ENCODE measurements around the gene VN1R5.
"Not testable (repeated sequence)": the region's sequence is repeated elsewhere in the genome, so short reads cannot be mapped to it uniquely, and the experiment has no call there.

VN1R5 gene

DNA sequence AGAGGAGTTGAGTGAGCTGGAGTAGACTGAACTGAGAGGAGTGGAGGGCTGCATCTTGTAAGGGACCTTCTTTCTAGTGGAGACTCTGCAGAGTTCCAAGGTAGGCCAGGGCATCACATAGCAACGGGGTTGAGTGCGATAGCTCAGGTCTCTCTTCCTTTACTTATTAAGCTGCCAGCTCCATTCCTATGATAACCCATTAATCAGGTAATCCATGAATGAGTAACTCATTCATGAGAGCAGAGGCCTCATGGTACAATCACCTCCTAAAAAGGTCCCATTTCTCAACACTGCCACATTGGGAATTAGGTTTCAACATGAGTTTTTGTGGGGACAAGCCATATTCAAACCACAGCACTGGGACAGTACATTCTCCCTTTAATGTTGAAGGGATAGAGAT lies 21.3 kb downstream of the VN1R5 start:
- TF ChIP-seq POLR2A (IDR thresholded peaks at IDR 0.05; ENCODE audit: low read depth, low read length): no peak
- no peak for TF ChIP-seq TAF1 (IDR thresholded peaks at IDR 0.05; ENCODE audit: borderline replicate concordance, low read depth, low read length)
- no peak for TF ChIP-seq POLR2AphosphoS5 (IDR thresholded peaks at IDR 0.05; ENCODE audit: low read depth, low read length)
- DNase-seq (ENCODE audit: insufficient read length) (no peak), FAIRE-seq (no peak)

DNA sequence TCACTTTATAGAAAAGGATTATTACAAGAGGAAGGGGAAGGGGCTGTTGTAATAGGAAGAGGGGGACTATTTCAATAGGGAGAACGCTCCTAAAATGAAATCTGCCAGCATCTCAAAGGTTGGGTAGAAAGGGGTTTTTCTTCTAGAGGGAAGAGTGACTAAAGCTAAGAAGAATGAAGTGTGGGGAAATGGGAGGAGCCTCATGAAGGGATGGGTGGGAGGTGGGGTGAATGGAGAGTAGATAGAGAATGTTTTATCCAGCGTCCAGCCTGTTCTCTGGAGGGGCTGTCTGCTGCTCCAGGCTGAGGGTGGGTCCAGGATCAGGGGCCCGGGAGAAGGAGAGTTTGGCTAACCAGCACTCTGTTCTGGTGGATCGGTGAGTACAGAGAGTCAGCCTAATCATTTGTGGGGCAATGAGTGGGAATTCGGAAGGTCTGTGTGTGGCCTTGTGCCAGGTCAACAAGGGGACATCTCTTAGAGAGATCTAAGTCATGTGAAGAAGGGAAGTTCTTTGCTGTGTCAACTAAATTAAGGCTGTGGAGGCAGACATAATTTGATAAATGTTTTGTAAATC lies 25.2 kb downstream of the VN1R5 start:
- TF ChIP-seq TAF1 (IDR thresholded peaks at IDR 0.05; ENCODE audit: borderline replicate concordance, low read depth, low read length): no peak
- TF ChIP-seq POLR2AphosphoS5 (IDR thresholded peaks at IDR 0.05; ENCODE audit: low read depth, low read length): no peak
- no peak for TF ChIP-seq POLR2A (IDR thresholded peaks at IDR 0.05; ENCODE audit: low read depth, low read length)
- FAIRE-seq (no peak), DNase-seq (ENCODE audit: insufficient read length) (no peak)

DNA sequence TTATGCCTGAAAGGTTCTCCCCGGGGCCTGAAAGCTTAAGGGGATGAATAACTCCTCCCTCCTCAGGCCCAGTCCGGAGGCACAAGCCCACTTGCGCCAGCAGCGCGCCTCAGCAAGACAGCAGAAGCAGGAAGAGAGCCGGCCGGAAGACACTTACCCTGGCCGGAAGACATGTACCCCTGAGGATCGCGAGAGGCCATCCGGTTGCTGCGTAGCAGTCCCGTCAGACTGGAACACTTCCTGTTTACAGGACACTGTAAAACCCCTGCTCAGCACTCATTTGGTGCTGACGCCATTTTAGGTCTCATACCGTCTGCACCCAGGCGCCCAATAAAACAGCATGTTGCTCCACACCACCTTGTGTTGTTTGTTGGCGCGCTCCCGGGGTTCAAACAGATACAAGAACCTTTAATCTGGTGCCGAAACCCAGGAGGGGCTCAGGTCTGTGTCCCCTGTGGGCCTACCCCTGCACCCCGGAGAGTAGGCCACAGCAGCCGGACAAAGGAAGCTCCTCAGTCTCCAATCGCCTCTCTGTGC lies 30.3 kb downstream of the VN1R5 start:
- FAIRE-seq (no peak), DNase-seq (ENCODE audit: insufficient read length) (no peak)
- TF ChIP-seq POLR2A (IDR thresholded peaks at IDR 0.05; ENCODE audit: low read depth, low read length) (no peak), TAF1 (IDR thresholded peaks at IDR 0.05; ENCODE audit: borderline replicate concordance, low read depth, low read length) (no peak), POLR2AphosphoS5 (IDR thresholded peaks at IDR 0.05; ENCODE audit: low read depth, low read length) (no peak)

DNA sequence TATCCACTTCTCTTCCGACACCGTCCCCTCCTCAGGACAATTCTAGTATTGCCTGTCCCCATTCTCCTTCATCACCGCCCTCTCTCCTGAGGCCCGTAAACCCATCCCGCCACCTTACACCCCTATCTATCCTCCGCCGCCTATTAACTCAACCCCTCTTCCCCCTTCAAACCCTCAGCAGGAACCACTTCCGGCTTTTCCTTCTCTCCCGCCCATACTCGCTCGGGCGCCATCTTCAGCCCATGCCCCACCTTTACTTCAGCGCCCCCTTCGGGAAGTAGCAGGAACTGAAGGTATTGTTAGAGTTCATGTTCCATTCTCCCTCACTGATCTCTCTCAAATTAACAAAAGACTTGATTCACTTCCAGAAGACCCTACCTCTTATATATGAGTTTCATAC lies 31.6 kb downstream of the VN1R5 start:
- FAIRE-seq: no peak
- no peak for TF ChIP-seq TAF1 (IDR thresholded peaks at IDR 0.05; ENCODE audit: borderline replicate concordance, low read depth, low read length)
- TF ChIP-seq POLR2AphosphoS5 (IDR thresholded peaks at IDR 0.05; ENCODE audit: low read depth, low read length): no peak
- TF ChIP-seq POLR2A (IDR thresholded peaks at IDR 0.05; ENCODE audit: low read depth, low read length): no peak
- no peak for DNase-seq (ENCODE audit: insufficient read length)

DNA sequence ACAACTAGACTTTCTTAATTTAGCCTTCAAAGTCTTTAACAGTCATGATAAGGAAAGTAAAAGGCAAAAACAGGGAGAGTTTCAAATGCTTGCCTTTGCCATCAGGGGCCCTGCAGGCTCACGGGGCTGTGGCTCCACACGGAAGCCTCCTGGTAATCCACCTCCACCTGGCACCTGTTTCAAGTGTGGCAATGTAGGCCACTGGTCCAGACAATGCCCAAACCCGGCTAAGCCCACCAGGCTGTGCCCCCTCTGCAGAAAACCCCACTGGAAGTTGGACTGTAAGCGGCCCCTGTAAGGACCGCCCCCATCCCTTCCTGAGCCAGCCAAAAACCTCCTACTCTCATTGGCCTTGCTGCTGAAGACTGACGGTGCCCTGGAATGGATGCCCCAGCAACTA lies 32.5 kb downstream of the VN1R5 start:
- no peak for DNase-seq (ENCODE audit: insufficient read length)
- FAIRE-seq: no peak
- TF ChIP-seq POLR2AphosphoS5 (IDR thresholded peaks at IDR 0.05; ENCODE audit: low read depth, low read length): no peak
- no peak for TF ChIP-seq POLR2A (IDR thresholded peaks at IDR 0.05; ENCODE audit: low read depth, low read length)
- TF ChIP-seq TAF1 (IDR thresholded peaks at IDR 0.05; ENCODE audit: borderline replicate concordance, low read depth, low read length): no peak

DNA sequence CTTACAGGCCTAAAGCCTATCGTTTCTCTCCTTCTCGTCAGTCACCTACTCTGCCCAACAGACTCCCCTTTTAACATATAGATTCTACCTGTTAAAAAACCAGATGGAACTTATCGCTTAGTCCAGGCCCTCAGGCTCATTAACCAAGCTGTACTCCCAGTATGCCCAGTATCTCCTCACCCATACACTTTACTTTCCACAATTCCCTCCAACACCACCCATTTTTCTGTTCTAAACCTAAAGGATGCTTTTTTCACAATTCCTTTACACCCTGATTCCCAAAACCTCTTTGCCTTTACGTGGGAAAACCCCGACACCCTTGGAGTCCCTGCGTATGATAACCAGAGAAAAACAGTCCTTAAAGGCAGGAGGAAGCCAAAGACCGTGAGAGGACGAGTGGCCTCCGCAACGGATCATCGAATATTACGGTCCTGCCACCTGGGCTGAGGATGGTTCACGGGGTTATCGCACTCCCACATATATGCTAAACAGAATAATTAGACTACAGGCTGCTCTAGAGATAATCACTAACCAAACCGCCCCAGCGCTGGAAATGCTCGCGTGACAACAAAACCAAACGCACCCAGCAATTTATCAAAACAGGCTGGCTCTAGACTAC lies 33.5 kb downstream of the VN1R5 start:
- not testable (repeated sequence) for FAIRE-seq

DNA sequence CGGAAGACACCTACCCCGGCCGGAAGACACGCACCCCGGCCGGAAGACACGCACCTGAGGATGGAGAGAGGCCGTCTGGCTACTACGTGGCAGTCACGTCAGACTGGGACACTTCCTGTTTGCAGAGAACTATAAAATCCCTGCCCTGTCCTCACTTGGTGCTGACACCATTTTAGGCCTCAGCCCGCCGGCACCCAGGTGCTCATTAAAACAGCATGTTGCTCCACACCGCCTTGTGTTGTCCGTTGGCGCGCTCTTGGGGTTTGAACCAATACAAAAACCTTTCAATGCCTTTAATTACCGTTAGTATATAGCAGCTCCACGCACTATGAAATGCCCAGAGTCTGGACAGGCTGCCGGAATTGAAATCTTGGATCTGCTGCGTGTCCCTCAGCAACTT lies 34.7 kb downstream of the VN1R5 start:
- TF ChIP-seq TAF1 (IDR thresholded peaks at IDR 0.05; ENCODE audit: borderline replicate concordance, low read depth, low read length) (no peak), POLR2A (IDR thresholded peaks at IDR 0.05; ENCODE audit: low read depth, low read length) (no peak), POLR2AphosphoS5 (IDR thresholded peaks at IDR 0.05; ENCODE audit: low read depth, low read length) (no peak)
- no peak for DNase-seq (ENCODE audit: insufficient read length)
- FAIRE-seq: no peak

More for the DNA sequence above, 33.5 kb downstream of the VN1R5 start:
- not testable (repeated sequence) for DNase-seq (ENCODE audit: insufficient read length)

DNA sequence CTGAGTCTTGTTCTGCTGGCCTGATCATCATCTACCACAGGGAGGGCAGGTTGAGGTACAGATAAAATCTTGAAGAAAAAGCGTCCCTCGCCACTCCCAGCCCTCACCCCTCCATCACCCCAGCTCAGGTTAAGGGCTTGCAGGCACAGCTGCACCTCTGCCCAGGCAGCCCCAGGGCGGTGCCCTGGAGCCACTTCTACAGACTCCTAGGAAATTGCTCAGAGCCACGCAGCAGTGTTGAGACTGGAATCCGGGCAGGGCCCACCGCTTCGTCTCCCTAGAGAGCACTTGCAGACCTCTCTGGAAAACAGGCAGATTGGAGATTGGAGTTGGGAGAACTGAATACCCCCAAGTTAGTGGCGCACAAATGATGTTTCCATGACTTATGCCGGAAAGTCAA lies 35.3 kb downstream of the VN1R5 start:
- FAIRE-seq: no peak
- no peak for TF ChIP-seq TAF1 (IDR thresholded peaks at IDR 0.05; ENCODE audit: borderline replicate concordance, low read depth, low read length)
- TF ChIP-seq POLR2A (IDR thresholded peaks at IDR 0.05; ENCODE audit: low read depth, low read length): no peak
- no peak for TF ChIP-seq POLR2AphosphoS5 (IDR thresholded peaks at IDR 0.05; ENCODE audit: low read depth, low read length)
- no peak for DNase-seq (ENCODE audit: insufficient read length)

DNA sequence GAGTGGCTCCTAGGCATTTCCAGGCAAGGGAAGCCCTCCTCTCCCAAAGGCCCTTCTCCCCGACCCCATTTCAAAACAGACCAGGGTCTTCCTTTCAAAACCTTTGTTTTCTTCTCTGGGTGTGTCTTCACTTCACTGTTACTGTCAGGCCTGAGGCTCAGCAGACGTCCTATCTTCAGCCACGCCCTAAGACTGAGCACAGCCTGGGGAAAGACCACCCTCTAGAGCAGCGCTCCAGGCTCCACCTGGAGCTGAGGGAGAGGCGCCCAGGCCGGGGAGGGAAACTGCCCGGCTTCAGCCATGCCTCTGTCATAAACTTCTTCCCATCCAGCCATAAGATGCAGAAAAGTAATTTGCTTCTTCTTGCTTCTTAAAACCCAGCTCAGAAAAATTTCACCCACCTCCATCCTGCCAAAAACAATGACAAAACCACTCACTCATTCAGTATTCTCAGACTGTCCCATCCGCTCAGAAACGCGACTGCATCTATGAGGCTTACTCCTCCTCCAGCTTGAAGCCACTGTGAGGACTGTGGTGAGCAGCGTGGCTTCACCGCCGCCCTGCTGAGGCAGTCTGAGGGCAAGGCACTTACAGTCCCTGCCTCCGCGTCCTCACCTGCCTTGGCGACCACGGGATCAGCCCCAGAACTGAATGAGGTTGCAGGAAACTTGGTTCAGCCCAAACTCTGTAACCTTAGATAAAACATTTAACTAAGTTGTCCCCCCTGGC lies 36.1 kb downstream of the VN1R5 start:
- no peak for TF ChIP-seq POLR2A (IDR thresholded peaks at IDR 0.05; ENCODE audit: low read depth, low read length)
- FAIRE-seq (no peak), DNase-seq (ENCODE audit: insufficient read length) (no peak)

DNA sequence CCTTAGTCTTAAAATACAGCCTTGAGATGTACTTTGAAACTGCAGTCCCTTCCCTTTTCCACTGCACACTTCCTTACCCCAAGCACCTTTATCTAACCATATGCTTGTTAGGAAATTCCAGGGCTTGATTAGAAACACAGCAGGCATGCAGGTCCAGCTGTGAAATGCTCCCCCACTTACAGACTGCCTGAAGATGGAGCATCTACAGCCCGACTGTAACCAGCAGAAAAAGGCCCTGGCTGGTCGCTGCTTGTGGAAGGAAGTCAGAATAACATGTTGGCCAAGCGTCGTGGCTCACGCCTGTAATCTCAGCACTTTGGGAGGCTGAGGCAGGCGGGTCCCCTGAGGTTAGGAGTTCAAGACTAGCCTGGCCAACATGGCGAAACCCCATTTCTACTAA lies 37.2 kb downstream of the VN1R5 start:
- no peak for FAIRE-seq
- no peak for TF ChIP-seq POLR2A (IDR thresholded peaks at IDR 0.05; ENCODE audit: low read depth, low read length)
- TF ChIP-seq POLR2AphosphoS5 (IDR thresholded peaks at IDR 0.05; ENCODE audit: low read depth, low read length): no peak
- TF ChIP-seq TAF1 (IDR thresholded peaks at IDR 0.05; ENCODE audit: borderline replicate concordance, low read depth, low read length): no peak
- no peak for DNase-seq (ENCODE audit: insufficient read length)

DNA sequence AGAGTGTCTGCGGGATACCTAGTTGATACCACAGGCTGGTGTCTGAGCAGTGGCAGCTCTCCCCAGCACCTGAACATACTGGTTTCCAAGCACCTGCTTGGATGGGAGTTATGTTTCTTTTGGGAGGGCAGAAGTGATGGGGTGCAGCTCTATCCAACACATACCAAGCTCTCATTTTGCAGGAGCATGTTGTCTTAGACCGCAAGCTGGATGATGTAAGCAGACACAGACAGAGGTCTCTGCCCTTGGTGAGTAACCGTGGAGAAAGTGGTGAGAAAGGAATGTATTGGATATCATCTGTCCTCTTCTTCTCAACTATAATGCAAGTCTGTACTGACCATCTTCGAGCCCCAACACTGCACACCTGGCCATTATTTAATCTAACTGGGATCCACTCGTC lies 38.4 kb downstream of the VN1R5 start:
- no peak for FAIRE-seq

DNA sequence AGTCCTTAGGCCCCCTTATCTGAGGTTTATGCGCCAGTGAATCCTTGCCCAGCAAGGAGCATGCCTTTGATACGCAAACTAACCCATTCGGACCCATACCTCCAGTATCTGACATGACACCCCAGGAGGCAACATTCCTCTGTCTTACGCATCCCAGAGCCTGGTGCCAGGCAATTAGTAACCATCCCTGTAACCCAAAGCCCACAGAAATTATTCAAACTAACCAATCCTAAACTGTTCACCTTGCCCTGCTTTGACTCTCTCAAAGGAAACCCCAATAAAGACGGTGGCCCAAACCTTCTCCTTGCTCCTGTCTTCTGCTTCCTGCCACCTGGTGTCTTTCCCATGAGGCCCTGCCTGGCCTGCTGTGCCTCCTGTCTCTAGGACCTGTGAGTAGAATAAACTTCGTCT lies 39.4 kb downstream of the VN1R5 start:
- DNase-seq (ENCODE audit: insufficient read length) (no peak), FAIRE-seq (no peak)

More for the DNA sequence above, 38.4 kb downstream of the VN1R5 start:
- TF ChIP-seq TAF1 (IDR thresholded peaks at IDR 0.05; ENCODE audit: borderline replicate concordance, low read depth, low read length) (no peak), POLR2A (IDR thresholded peaks at IDR 0.05; ENCODE audit: low read depth, low read length) (no peak), POLR2AphosphoS5 (IDR thresholded peaks at IDR 0.05; ENCODE audit: low read depth, low read length) (no peak)
- no peak for DNase-seq (ENCODE audit: insufficient read length)

More for the DNA sequence above, 39.4 kb downstream of the VN1R5 start:
- TF ChIP-seq TAF1 (IDR thresholded peaks at IDR 0.05; ENCODE audit: borderline replicate concordance, low read depth, low read length) (no peak), POLR2AphosphoS5 (IDR thresholded peaks at IDR 0.05; ENCODE audit: low read depth, low read length) (no peak)
